ENCODE data around the gene TTYH1.
A peak's percentile ranks its signal among the peaks of the same experiment; 100 is the strongest.

TTYH1 gene

GRCh38 chr19:54451331-54451871 lies 36.1 kb downstream of the TTYH1 start:
- Histone ChIP-seq H3F3A (ENCODE audit: low read depth) (no peaks in the 10 kb centered on the region), H4K20me1 (ENCODE audit: insufficient read depth, low read length, poor library complexity, severe bottlenecking) (peaks cover 73% of the 10 kb centered on the region), H3K4me1 (ENCODE audit: insufficient read depth, low read length, poor library complexity, severe bottlenecking) (peaks cover 35% of the 10 kb centered on the region), H3K4me3 (ENCODE audit: low read length, poor library complexity, severe bottlenecking) (peak overlapping the region; percentile 84), H3K79me2 (ENCODE audit: insufficient read depth, low read length) (peaks cover 82% of the 10 kb centered on the region), H3K27me3 (ENCODE audit: insufficient read depth, low read length, poor library complexity, severe bottlenecking) (no peaks in the 10 kb centered on the region), H3K4me2 (ENCODE audit: low read depth, low read length, poor library complexity, severe bottlenecking) (peak overlapping the region; percentile 96), H3K9ac (ENCODE audit: low read depth, low read length, poor library complexity, severe bottlenecking) (peak overlapping the region; percentile 90), H3K36me3 (ENCODE audit: insufficient read depth, low read length) (peaks cover 48% of the 10 kb centered on the region; the same call in 1 of the 2 replicates), H3K9me3 (ENCODE audit: insufficient read depth, low read depth, low read length) (no peaks in the 10 kb centered on the region), H3K9me2 (replicated peaks; ENCODE audit: low read depth, low read length) (no peaks in the 10 kb centered on the region), H2AFZ (ENCODE audit: low read length) (no peak overlapping the region)
- TF ChIP-seq EZH2phosphoT487 (IDR thresholded peaks at IDR 0.05; ENCODE audit: borderline replicate concordance) (no peak), CTCF (conservative IDR thresholded peaks at IDR 0.05; ENCODE audit: low read length) (no peak)

- Histone ChIP-seq H3F3A (ENCODE audit: low read depth) (no peaks in the 10 kb centered on the region), H2AFZ (ENCODE audit: low read length) (no peak overlapping the region), H3K9me2 (replicated peaks; ENCODE audit: low read depth, low read length) (no peaks in the 10 kb centered on the region), H3K79me2 (ENCODE audit: insufficient read depth, low read length) (peaks cover 78% of the 10 kb centered on the region), H3K36me3 (ENCODE audit: insufficient read depth, low read length) (peaks cover 54% of the 10 kb centered on the region; the same call in 1 of the 2 replicates), H3K4me2 (ENCODE audit: low read depth, low read length, poor library complexity, severe bottlenecking) (peak overlapping the region; percentile 96), H3K4me1 (ENCODE audit: insufficient read depth, low read length, poor library complexity, severe bottlenecking) (peaks cover 32% of the 10 kb centered on the region), H3K9ac (ENCODE audit: low read depth, low read length, poor library complexity, severe bottlenecking) (peak overlapping the region; percentile 90), H3K9me3 (ENCODE audit: insufficient read depth, low read depth, low read length) (no peaks in the 10 kb centered on the region), H3K4me3 (ENCODE audit: low read length, poor library complexity, severe bottlenecking) (peak overlapping the region; percentile 84), H4K20me1 (ENCODE audit: insufficient read depth, low read length, poor library complexity, severe bottlenecking) (peaks cover 69% of the 10 kb centered on the region), H3K27me3 (ENCODE audit: insufficient read depth, low read length, poor library complexity, severe bottlenecking) (no peaks in the 10 kb centered on the region)
- no peak for TF ChIP-seq CTCF (conservative IDR thresholded peaks at IDR 0.05; ENCODE audit: low read length)
- no peak for TF ChIP-seq EZH2phosphoT487 (IDR thresholded peaks at IDR 0.05; ENCODE audit: borderline replicate concordance)
These were observed 36.7 kb downstream of the TTYH1 start for GRCh38 chr19:54451997-54452396.

GRCh38 chr19:54452626-54453025 lies 37.4 kb downstream of the TTYH1 start:
- peaks cover 72% of the 10 kb centered on the region for H3K79me2 ChIP-seq (ENCODE audit: insufficient read depth, low read length)
- peaks cover 27% of the 10 kb centered on the region for H3K4me1 ChIP-seq (ENCODE audit: insufficient read depth, low read length, poor library complexity, severe bottlenecking)
- peaks cover 66% of the 10 kb centered on the region for H4K20me1 ChIP-seq (ENCODE audit: insufficient read depth, low read length, poor library complexity, severe bottlenecking)
- no peak overlapping the region for H3K4me2 ChIP-seq (ENCODE audit: low read depth, low read length, poor library complexity, severe bottlenecking)
- no peaks in the 10 kb centered on the region for H3F3A ChIP-seq (ENCODE audit: low read depth)
- no peaks in the 10 kb centered on the region for H3K9me3 ChIP-seq (ENCODE audit: insufficient read depth, low read depth, low read length)
- peaks cover 60% of the 10 kb centered on the region; the same call in 1 of the 2 replicates for H3K36me3 ChIP-seq (ENCODE audit: insufficient read depth, low read length)
- H3K9ac ChIP-seq (ENCODE audit: low read depth, low read length, poor library complexity, severe bottlenecking) = no peak overlapping the region
- no peak overlapping the region for H3K4me3 ChIP-seq (ENCODE audit: low read length, poor library complexity, severe bottlenecking)
- H3K9me2 ChIP-seq (replicated peaks; ENCODE audit: low read depth, low read length) = no peaks in the 10 kb centered on the region
- H3K27me3 ChIP-seq (ENCODE audit: insufficient read depth, low read length, poor library complexity, severe bottlenecking) = no peaks in the 10 kb centered on the region
- TF ChIP-seq CTCF (conservative IDR thresholded peaks at IDR 0.05; ENCODE audit: low read length) = no peak
- no peak for TF ChIP-seq EZH2phosphoT487 (IDR thresholded peaks at IDR 0.05; ENCODE audit: borderline replicate concordance)
- no peak overlapping the region for H2AFZ ChIP-seq (ENCODE audit: low read length)

Data from Loucy (cell line).